OCI-LY3 (cell line): Measurements from ENCODE around the gene MCAM.

Source experiments
- H2AFZ ChIP-seq: fragments of 200-600, 300-600 bp; shearing (Covaris generic); 2 replicates; pipeline ENCODE4 v1.6.0; 2014; ENCODE audit warnings: antibody characterized with exemption, low read depth, low read length
- H3K27ac ChIP-seq: fragments of 200-600, 300-600 bp; sonication (generic); 2 replicates; pipeline ENCODE4 v1.5.1; 2014; ENCODE audit warnings: mild to moderate bottlenecking, low read length, moderate library complexity, mixed read lengths
- H3K27me3 ChIP-seq: fragments of 200-600, 300-600 bp; sonication (generic); 2 replicates; pipeline ENCODE4 v1.6.1; 2014; ENCODE audit warnings: low read depth, low read length, mixed read lengths
- H3K36me3 ChIP-seq: fragments of 200-600, 300-600 bp; sonication (generic); replicated peaks from 2 replicates; pipeline ENCODE3; 2014; ENCODE audit warnings: low read depth, low read length, mixed read lengths
- H3K4me1 ChIP-seq: fragments of 300-600, 200-600 bp; sonication (generic); 2 replicates; pipeline ENCODE4 v1.6.1; 2014; ENCODE audit warnings: low read length, mixed read lengths
- H3K4me2 ChIP-seq: fragments of 200-600, 300-600 bp; sonication (generic); 2 replicates; pipeline ENCODE4 v1.6.1; 2014; ENCODE audit warnings: low read length, mixed read lengths
- H3K4me3 ChIP-seq: fragments of 300-600, 200-600 bp; sonication (generic); 2 replicates; pipeline ENCODE4 v1.5.1; 2014; ENCODE audit warnings: antibody characterized with exemption, mild to moderate bottlenecking, low read length, moderate library complexity
- H3K79me2 ChIP-seq: fragments of 300-600, 200-600 bp; shearing (Covaris generic); 2 replicates; pipeline ENCODE4 v1.6.1; 2014; ENCODE audit warnings: mild to moderate bottlenecking, low read length, mixed read lengths
- H3K9ac ChIP-seq: fragments of 300-600, 200-600 bp; shearing (Covaris generic); 2 replicates; pipeline ENCODE4 v1.6.0; 2014; ENCODE audit warnings: mild to moderate bottlenecking, low read length, moderate library complexity
- H3K9me3 ChIP-seq: fragments of 200-600, 300-600 bp; shearing (Covaris generic); 2 replicates; pipeline ENCODE4 v1.6.1; 2014; ENCODE audit warnings: low read length, mixed read lengths; ENCODE audit not compliant: insufficient read depth
- H4K20me1 ChIP-seq: fragments of 200-600, 300-600 bp; sonication (generic); 2 replicates; pipeline ENCODE4 v1.6.1; 2016; ENCODE audit warnings: low read length, mixed read lengths; ENCODE audit not compliant: insufficient read depth
- EZH2phosphoT487 ChIP-seq: fragments of 200-600 bp; shearing (Covaris generic); IDR thresholded peaks from 2 replicates; pipeline ENCODE4 v1.6.1; 2018; ENCODE audit warnings: antibody characterized with exemption, mixed run types, low read depth
- TF ChIP-seq, protein P1 (sequence below): fragments of 200-600, 300-600 bp; sonication (generic); IDR thresholded peaks from 2 replicates; pipeline ENCODE4 v1.5.1; 2014; ENCODE audit warnings: antibody characterized with exemption, low read length, low read depth

The MCAM gene

DNA sequence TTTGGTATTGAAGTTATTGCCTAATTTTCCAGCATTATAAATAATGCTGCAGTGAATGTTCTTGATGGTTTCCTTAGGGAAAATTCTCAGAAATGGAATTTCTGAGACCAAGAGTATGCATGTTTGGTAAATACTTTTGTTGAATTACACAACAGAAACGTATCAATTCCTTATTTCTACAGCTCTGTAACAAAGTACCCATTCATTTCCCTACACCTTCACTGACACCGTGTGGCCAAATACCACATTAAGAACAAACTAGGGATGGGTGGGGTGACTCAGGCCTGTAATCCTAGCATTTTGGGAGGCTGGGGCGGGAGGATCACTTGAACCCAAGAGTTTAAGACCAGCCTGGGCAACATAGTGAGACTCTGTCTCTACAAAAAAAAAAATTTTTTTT, 21.8 kb downstream of the MCAM start:
- TF ChIP-seq EZH2phosphoT487: no peak
- TF ChIP-seq, protein P1, sequence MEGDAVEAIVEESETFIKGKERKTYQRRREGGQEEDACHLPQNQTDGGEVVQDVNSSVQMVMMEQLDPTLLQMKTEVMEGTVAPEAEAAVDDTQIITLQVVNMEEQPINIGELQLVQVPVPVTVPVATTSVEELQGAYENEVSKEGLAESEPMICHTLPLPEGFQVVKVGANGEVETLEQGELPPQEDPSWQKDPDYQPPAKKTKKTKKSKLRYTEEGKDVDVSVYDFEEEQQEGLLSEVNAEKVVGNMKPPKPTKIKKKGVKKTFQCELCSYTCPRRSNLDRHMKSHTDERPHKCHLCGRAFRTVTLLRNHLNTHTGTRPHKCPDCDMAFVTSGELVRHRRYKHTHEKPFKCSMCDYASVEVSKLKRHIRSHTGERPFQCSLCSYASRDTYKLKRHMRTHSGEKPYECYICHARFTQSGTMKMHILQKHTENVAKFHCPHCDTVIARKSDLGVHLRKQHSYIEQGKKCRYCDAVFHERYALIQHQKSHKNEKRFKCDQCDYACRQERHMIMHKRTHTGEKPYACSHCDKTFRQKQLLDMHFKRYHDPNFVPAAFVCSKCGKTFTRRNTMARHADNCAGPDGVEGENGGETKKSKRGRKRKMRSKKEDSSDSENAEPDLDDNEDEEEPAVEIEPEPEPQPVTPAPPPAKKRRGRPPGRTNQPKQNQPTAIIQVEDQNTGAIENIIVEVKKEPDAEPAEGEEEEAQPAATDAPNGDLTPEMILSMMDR: peak; percentile 19
- H3K27me3 ChIP-seq: no peaks in the 10 kb centered on the region
- H3K9ac ChIP-seq: no peak overlapping the region
- H3K4me1 ChIP-seq: no peaks in the 10 kb centered on the region
- no peaks in the 10 kb centered on the region for H3K79me2 ChIP-seq
- H3K4me3 ChIP-seq: no peak overlapping the region
- H4K20me1 ChIP-seq: no peaks in the 10 kb centered on the region
- H3K27ac ChIP-seq: no peak overlapping the region
- H3K9me3 ChIP-seq: no peaks in the 10 kb centered on the region
- no peak overlapping the region for H3K4me2 ChIP-seq
- H2AFZ ChIP-seq: no peak overlapping the region
- H3K36me3 ChIP-seq: peaks cover 38% of the 10 kb centered on the region

DNA sequence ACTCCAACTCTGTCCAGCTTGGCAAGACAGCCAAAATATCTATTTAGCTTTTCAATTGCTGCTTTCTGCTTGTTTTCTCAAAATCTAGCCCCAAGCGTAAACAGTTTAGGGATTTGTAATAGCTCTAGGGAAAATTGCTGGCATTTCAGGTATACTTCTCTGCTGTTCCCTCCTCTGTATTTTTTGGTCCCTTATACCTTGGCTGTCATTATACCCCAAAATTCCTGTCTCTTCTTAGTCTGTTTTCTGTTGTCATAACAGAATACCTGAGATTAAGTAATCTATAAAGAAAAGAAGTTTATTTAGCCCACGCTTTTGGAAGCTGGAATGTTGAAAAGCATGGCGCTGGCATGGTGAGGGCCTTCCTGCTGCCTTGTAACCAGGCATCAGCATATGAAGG, 23.5 kb downstream of the MCAM start:
- Histone ChIP-seq H2AFZ (no peak overlapping the region), H3K27ac (no peak overlapping the region), H3K4me3 (no peak overlapping the region), H4K20me1 (no peaks in the 10 kb centered on the region), H3K9ac (no peak overlapping the region), H3K4me1 (no peaks in the 10 kb centered on the region), H3K9me3 (no peaks in the 10 kb centered on the region), H3K27me3 (no peaks in the 10 kb centered on the region), H3K4me2 (no peak overlapping the region), H3K36me3 (peaks cover 37% of the 10 kb centered on the region), H3K79me2 (no peaks in the 10 kb centered on the region)
- TF ChIP-seq, protein P1: no peak
- TF ChIP-seq EZH2phosphoT487: no peak

DNA sequence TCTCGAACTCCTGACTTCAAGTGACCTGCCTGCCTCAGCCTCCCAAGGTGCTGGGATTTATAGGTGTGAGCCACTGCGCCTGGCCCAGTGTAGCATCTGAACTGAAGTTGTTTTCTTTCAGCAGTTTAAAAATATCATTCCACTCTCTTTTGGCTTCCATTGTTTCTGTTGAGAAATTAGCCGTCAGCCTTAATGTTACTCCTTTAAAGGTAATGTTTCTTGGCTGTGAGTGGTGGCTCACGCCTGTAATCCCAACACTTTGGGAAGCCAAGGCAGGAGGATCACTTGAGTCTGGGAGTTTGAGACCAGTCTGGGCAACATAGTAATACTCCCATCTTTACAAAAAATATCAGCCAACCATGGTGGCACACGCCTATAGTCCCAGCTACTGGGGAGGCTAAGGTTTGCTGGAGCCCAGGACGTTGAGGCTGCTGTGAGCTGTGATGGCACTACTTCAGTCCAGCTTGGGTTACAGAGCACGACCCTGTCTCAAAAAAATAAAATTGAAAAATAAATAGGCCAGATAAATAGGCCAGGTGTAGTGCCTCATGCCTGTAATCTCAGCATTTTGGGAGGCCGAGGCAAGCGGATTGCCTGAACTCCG, 25.9 kb downstream of the MCAM start:
- Histone ChIP-seq H3K27me3 (no peaks in the 10 kb centered on the region), H3K9me3 (no peaks in the 10 kb centered on the region), H3K4me1 (no peaks in the 10 kb centered on the region), H3K79me2 (no peaks in the 10 kb centered on the region), H3K27ac (no peak overlapping the region), H3K9ac (no peak overlapping the region), H3K4me2 (no peak overlapping the region), H2AFZ (no peak overlapping the region), H3K36me3 (peaks cover 39% of the 10 kb centered on the region), H4K20me1 (no peaks in the 10 kb centered on the region), H3K4me3 (no peak overlapping the region)
- TF ChIP-seq, protein P1: no peak
- no peak for TF ChIP-seq EZH2phosphoT487

DNA sequence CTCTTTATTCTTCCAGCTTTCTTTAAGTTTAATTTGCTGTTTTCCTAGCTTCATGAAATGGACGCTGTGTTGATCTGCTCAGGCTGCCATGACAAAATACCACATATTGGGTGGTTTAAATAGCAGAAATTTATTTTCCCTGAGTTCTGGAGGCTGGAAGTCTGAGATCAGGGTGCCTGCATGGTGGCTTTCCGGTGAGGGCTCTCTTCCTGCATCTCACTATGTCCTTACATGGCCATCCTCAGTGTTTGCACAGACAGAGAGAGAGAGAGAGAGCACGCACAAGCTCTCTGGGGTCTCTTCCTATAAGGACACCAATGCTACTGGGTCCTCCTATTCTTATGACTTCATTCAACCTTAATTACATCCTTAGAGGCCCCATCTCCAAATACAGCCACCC, 28.7 kb downstream of the MCAM start:
- Histone ChIP-seq H3K9ac (no peak overlapping the region), H3K27me3 (no peaks in the 10 kb centered on the region), H3K9me3 (no peaks in the 10 kb centered on the region), H3K4me3 (no peak overlapping the region), H3K36me3 (peaks cover 44% of the 10 kb centered on the region), H3K27ac (no peak overlapping the region), H3K79me2 (no peaks in the 10 kb centered on the region), H3K4me1 (peaks cover 4% of the 10 kb centered on the region; the same call in 1 of the 2 replicates), H4K20me1 (no peaks in the 10 kb centered on the region), H2AFZ (no peak overlapping the region), H3K4me2 (no peak overlapping the region)
- TF ChIP-seq, protein P1: no peak
- no peak for TF ChIP-seq EZH2phosphoT487
